ENCODE data around the gene SCRT2. TPM values are rescaled to one million over a fixed set of nuclear protein-coding genes. Genes with fewer than 3 reads are reported as not detected.

The SCRT2 gene
- total RNA-seq, 1 experiment from 2014 or later, result not detected

GRCh38 chr20:668050-668449, 7.6 kb downstream of the SCRT2 start:
- no peak overlapping the region for H2BK15ac ChIP-seq (ENCODE audit: low read depth, low read length)
- peaks cover 28 to 70% of the 10 kb centered on the region in 2 experiments for H3K4me1 Mint-ChIP-seq
- no peak overlapping the region for H3K14ac ChIP-seq (ENCODE audit: insufficient read depth, low read length)
- no peak overlapping the region for H3K9ac ChIP-seq (ENCODE audit: extremely low read depth, insufficient read length, low read length)
- H3K9me3 Mint-ChIP-seq, result no peaks in the 10 kb centered on the region; a peak in 1 of 5 replicates
- no peaks in the 10 kb centered on the region for H3K79me1 ChIP-seq (ENCODE audit: insufficient read depth, low read depth, low read length, poor library complexity, severe bottlenecking)
- H2BK12ac ChIP-seq (ENCODE audit: insufficient read length, low read depth, low read length), result no peak overlapping the region
- no peaks in the 10 kb centered on the region; a peak in 1 of 7 replicates for H3K36me3 Mint-ChIP-seq (ENCODE audit: insufficient read depth in 1 of 3, low read depth in 3 of 3)
- no peak overlapping the region for H4K5ac ChIP-seq (ENCODE audit: insufficient read length, low read depth, low read length)
- no peak overlapping the region for H2AK5ac ChIP-seq (ENCODE audit: insufficient read length, low read length)
- no peaks in the 10 kb centered on the region for H3K23me2 ChIP-seq (ENCODE audit: insufficient read length, low read depth, low read length, poor library complexity, severe bottlenecking)
- H2BK120ac ChIP-seq (ENCODE audit: low read depth, low read length, poor library complexity, severe bottlenecking), result no peak overlapping the region
- no peaks in the 10 kb centered on the region for H3K9me3 ChIP-seq (ENCODE audit: control insufficient read depth, low read depth, low read length)
- no peak overlapping the region for H3K27ac ChIP-seq (ENCODE audit: insufficient read length, low read depth, low read length)
- no peak overlapping the region for H4K91ac ChIP-seq (ENCODE audit: insufficient read length, low read depth, low read length)
- peaks cover 12% of the 10 kb centered on the region for H3K27me3 Mint-ChIP-seq (ENCODE audit: low read depth)
- H3K27me3 ChIP-seq (ENCODE audit: insufficient read depth, low read length), result no peaks in the 10 kb centered on the region
- H2BK5ac ChIP-seq (ENCODE audit: insufficient read length, low read length), result no peak overlapping the region
- H3K79me2 ChIP-seq (ENCODE audit: insufficient read depth, low read length), result no peaks in the 10 kb centered on the region
- no peak for DNase-seq
- H3K4me2 ChIP-seq (ENCODE audit: insufficient read depth, insufficient read length, low read length), result no peak overlapping the region
- no peak overlapping the region; a peak in 1 of 5 replicates for H3K4me3 Mint-ChIP-seq
- no peak overlapping the region for H3K4ac ChIP-seq (ENCODE audit: low read depth, low read length)
- peaks cover 7% of the 10 kb centered on the region for H3K4me1 ChIP-seq (ENCODE audit: insufficient read depth, low read length)
- H3T11ph ChIP-seq (ENCODE audit: low read length), result no peak overlapping the region
- H4K20me1 ChIP-seq (ENCODE audit: control insufficient read depth, insufficient read depth, insufficient read length), result no peaks in the 10 kb centered on the region
- no peak overlapping the region for H2BK20ac ChIP-seq (ENCODE audit: low read depth, low read length, poor library complexity, severe bottlenecking)
- H2AFZ ChIP-seq (ENCODE audit: low read length), result no peak overlapping the region
- H3K56ac ChIP-seq (ENCODE audit: insufficient read length, low read depth, low read length), result no peak overlapping the region
- no peak overlapping the region for H4K8ac ChIP-seq (replicated peaks; ENCODE audit: insufficient read length, low read depth, low read length)
- H3K27ac Mint-ChIP-seq, result no peak overlapping the region
- H3K18ac ChIP-seq (ENCODE audit: insufficient read length, low read depth, low read length), result no peak overlapping the region
- H3K23ac ChIP-seq (ENCODE audit: insufficient read length, low read depth, low read length), result no peak overlapping the region
- no peak for TF ChIP-seq CTCF (conservative IDR thresholded peaks at IDR 0.05)

All from H9 (cell line).